Karpas-422 (cell line): ENCODE results near the gene PACSIN1. TPM values are rescaled to one million over a fixed set of nuclear protein-coding genes. Genes with fewer than 3 reads are reported as not detected.

Experiments used
- DNase-seq: peaks from one replicate; pipeline ENCODE4 v3.0.0-alpha.2; 2015
- H2AFZ ChIP-seq: fragments of 200-600 bp; sonication (generic); 2 replicates; pipeline ENCODE4 v1.6.1; 2014; ENCODE audit warnings: antibody characterized with exemption, low read length, mixed read lengths
- H3K27ac ChIP-seq: fragments of 200-600 bp; sonication (generic); 2 replicates; pipeline ENCODE4 v1.5.1; 2014; ENCODE audit warnings: mild to moderate bottlenecking, low read length, moderate library complexity
- H3K27me3 ChIP-seq: fragments of 200-600 bp; sonication (generic); 2 replicates; pipeline ENCODE4 v1.6.1; 2014; ENCODE audit warnings: low read length, mixed read lengths
- H3K36me3 ChIP-seq: fragments of 200-600 bp; sonication (generic); 2 replicates; pipeline ENCODE4 v1.6.1; 2014; ENCODE audit warnings: low read length, mixed read lengths; ENCODE audit not compliant: insufficient read depth
- H3K4me1 ChIP-seq: fragments of 200-600 bp; sonication (generic); 2 replicates; pipeline ENCODE4 v1.6.1; 2014; ENCODE audit warnings: mild to moderate bottlenecking, low read length, mixed read lengths
- H3K4me2 ChIP-seq: fragments of 200-600 bp; sonication (generic); 2 replicates; pipeline ENCODE4 v1.6.1; 2014; ENCODE audit warnings: low read length, low read depth, mild to moderate bottlenecking; ENCODE audit not compliant: poor library complexity, severe bottlenecking
- H3K4me3 ChIP-seq: fragments of 200-600 bp; sonication (generic); 2 replicates; pipeline ENCODE4 v1.5.1; 2014; ENCODE audit warnings: mild to moderate bottlenecking, antibody characterized with exemption, low read length, mixed read lengths
- H3K79me2 ChIP-seq: fragments of 200-600 bp; sonication (generic); 2 replicates; pipeline ENCODE4 v1.6.1; 2014; ENCODE audit warnings: mild to moderate bottlenecking, low read length, mixed read lengths
- H3K9ac ChIP-seq: fragments of 200-600 bp; sonication (generic); 2 replicates; pipeline ENCODE4 v1.6.0; 2014; ENCODE audit warnings: low read length
- H3K9me2 ChIP-seq: fragments of 200-600 bp; sonication (generic), shearing (Covaris generic); replicated peaks from 2 replicates; pipeline ENCODE4 v1.6.0; 2014; ENCODE audit warnings: mild to moderate bottlenecking, low read length, moderate library complexity; ENCODE audit not compliant: insufficient read depth
- H3K9me3 ChIP-seq: fragments of 300-700, 200-600 bp; sonication (generic); 2 replicates; pipeline ENCODE4 v1.6.1; 2014; ENCODE audit warnings: low read length, mixed read lengths
- H4K20me1 ChIP-seq: fragments of 200-600 bp; sonication (generic); 2 replicates; pipeline ENCODE4 v1.6.1; 2014; ENCODE audit warnings: mild to moderate bottlenecking, antibody characterized with exemption, low read length, low read depth; ENCODE audit not compliant: insufficient read depth
- total RNA-seq: library from RNA; depleted of rRNA; stranded (reverse); fragments of >200 nt; shearing (Covaris generic); gene quantifications from 2 replicates; pipeline ENCODE4 v1.2.3, GENCODE V29; 2014; ENCODE audit warnings: low replicate concordance

Gene PACSIN1
- total RNA-seq, 1 experiment from 2014 or later: not detected

- no peak overlapping the region for H3K4me2 ChIP-seq
- no peaks in the 10 kb centered on the region for H3K9me3 ChIP-seq
- no peaks in the 10 kb centered on the region for H3K36me3 ChIP-seq
- H3K9ac ChIP-seq: no peak overlapping the region
- H3K4me1 ChIP-seq: no peaks in the 10 kb centered on the region
- no peaks in the 10 kb centered on the region for H3K27me3 ChIP-seq
- H4K20me1 ChIP-seq: no peaks in the 10 kb centered on the region
- no peak for DNase-seq
- no peak overlapping the region for H3K27ac ChIP-seq
- H3K79me2 ChIP-seq: no peaks in the 10 kb centered on the region
- no peak overlapping the region for H3K4me3 ChIP-seq
- H3K9me2 ChIP-seq: no peaks in the 10 kb centered on the region
- H2AFZ ChIP-seq: no peak overlapping the region
Observed at GRCh38 chr6:34556493-34556892, 90.6 kb downstream of the PACSIN1 start.

DNA sequence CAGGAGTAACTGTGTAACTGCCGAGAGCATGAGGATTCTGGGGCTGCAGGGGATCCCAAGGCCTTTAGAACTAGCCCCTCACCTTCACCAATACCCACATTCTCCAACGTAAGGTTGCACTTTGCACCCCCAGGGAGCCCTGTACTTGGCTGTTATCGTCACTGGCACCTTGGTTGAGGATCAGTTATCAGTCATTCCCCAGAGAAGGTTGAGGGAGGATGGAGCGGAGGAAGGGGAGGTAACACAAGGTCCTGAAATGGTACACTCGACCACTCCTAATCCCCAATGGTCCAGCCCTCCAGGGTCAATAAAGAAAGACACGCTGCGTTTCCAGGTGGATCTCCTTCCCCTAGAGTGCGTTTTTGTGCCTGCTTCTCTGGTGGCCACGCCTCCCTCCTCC is 91.4 kb downstream of the PACSIN1 start:
- H3K79me2 ChIP-seq: no peaks in the 10 kb centered on the region
- H3K4me1 ChIP-seq: no peaks in the 10 kb centered on the region
- H2AFZ ChIP-seq: no peak overlapping the region
- no peaks in the 10 kb centered on the region for H4K20me1 ChIP-seq
- H3K9me3 ChIP-seq: no peaks in the 10 kb centered on the region
- no peak overlapping the region for H3K4me2 ChIP-seq
- DNase-seq: no peak
- no peaks in the 10 kb centered on the region for H3K36me3 ChIP-seq
- H3K4me3 ChIP-seq: no peak overlapping the region
- H3K9ac ChIP-seq: no peak overlapping the region
- H3K27ac ChIP-seq: no peak overlapping the region
- H3K9me2 ChIP-seq: no peaks in the 10 kb centered on the region
- no peaks in the 10 kb centered on the region for H3K27me3 ChIP-seq

GRCh38 chr6:34558172-34558714 is 92.4 kb downstream of the PACSIN1 start:
- Histone ChIP-seq H3K4me1 (no peaks in the 10 kb centered on the region), H3K27me3 (no peaks in the 10 kb centered on the region)

GRCh38 chr6:34559651-34560365 is 93.9 kb downstream of the PACSIN1 start:
- H3K79me2 ChIP-seq: no peaks in the 10 kb centered on the region
- no peak for DNase-seq
- no peak overlapping the region for H3K4me2 ChIP-seq
- H3K36me3 ChIP-seq: no peaks in the 10 kb centered on the region
- H2AFZ ChIP-seq: no peak overlapping the region
- no peaks in the 10 kb centered on the region for H3K9me3 ChIP-seq
- no peaks in the 10 kb centered on the region for H4K20me1 ChIP-seq
- no peak overlapping the region for H3K27ac ChIP-seq
- H3K4me3 ChIP-seq: no peak overlapping the region
- no peak overlapping the region for H3K9ac ChIP-seq
- no peaks in the 10 kb centered on the region for H3K9me2 ChIP-seq
- H3K27me3 ChIP-seq: no peaks in the 10 kb centered on the region
- H3K4me1 ChIP-seq: no peaks in the 10 kb centered on the region

More at GRCh38 chr6:34558172-34558714, 92.4 kb downstream of the PACSIN1 start:
- Histone ChIP-seq H3K9ac (no peak overlapping the region), H3K36me3 (no peaks in the 10 kb centered on the region), H3K27ac (no peak overlapping the region), H3K9me3 (no peaks in the 10 kb centered on the region), H3K79me2 (no peaks in the 10 kb centered on the region), H3K9me2 (no peaks in the 10 kb centered on the region), H3K4me2 (no peak overlapping the region), H2AFZ (no peak overlapping the region), H4K20me1 (no peaks in the 10 kb centered on the region), H3K4me3 (no peak overlapping the region)
- no peak for DNase-seq

- Histone ChIP-seq H2AFZ (no peak overlapping the region), H3K4me2 (no peak overlapping the region), H4K20me1 (no peaks in the 10 kb centered on the region), H3K79me2 (no peaks in the 10 kb centered on the region), H3K36me3 (no peaks in the 10 kb centered on the region), H3K9me2 (no peaks in the 10 kb centered on the region), H3K9me3 (no peaks in the 10 kb centered on the region), H3K27ac (no peak overlapping the region), H3K4me3 (no peak overlapping the region), H3K9ac (no peak overlapping the region), H3K4me1 (no peaks in the 10 kb centered on the region), H3K27me3 (no peaks in the 10 kb centered on the region)
- no peak for DNase-seq
Observed at GRCh38 chr6:34560366-34561226, 94.7 kb downstream of the PACSIN1 start.

GRCh38 chr6:34561227-34561530 is 95.3 kb downstream of the PACSIN1 start:
- no peaks in the 10 kb centered on the region for H3K9me3 ChIP-seq
- no peak for DNase-seq
- H2AFZ ChIP-seq: no peak overlapping the region
- H3K4me2 ChIP-seq: no peak overlapping the region
- no peaks in the 10 kb centered on the region for H3K9me2 ChIP-seq
- H3K27me3 ChIP-seq: no peaks in the 10 kb centered on the region
- H3K9ac ChIP-seq: no peak overlapping the region
- no peaks in the 10 kb centered on the region for H4K20me1 ChIP-seq
- H3K79me2 ChIP-seq: no peaks in the 10 kb centered on the region
- no peak overlapping the region for H3K27ac ChIP-seq
- H3K36me3 ChIP-seq: no peaks in the 10 kb centered on the region
- no peak overlapping the region for H3K4me3 ChIP-seq
- no peaks in the 10 kb centered on the region for H3K4me1 ChIP-seq

DNA sequence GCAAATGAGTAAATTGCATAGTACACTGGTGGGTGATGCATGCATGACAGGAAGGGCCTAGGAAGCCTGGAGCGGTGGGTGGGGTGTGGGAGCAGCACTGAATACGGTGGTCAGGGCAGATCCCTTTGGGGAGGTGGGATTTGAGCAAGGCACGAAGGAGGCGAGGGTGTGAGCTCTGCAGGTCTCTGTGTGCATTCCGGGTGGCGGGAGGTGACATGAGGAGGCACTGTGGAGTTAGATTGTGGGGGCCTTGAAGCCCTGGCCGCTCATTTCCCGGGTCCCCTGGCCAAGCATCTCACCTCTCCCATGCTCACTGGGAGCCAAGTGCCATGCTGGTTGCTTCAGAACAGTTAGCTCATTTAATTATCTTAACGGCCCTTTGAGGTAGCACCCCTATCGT is 96.5 kb downstream of the PACSIN1 start:
- Histone ChIP-seq H3K9ac (no peak overlapping the region), H2AFZ (no peak overlapping the region), H4K20me1 (no peaks in the 10 kb centered on the region), H3K79me2 (no peaks in the 10 kb centered on the region), H3K4me3 (no peak overlapping the region), H3K27ac (no peak overlapping the region), H3K4me1 (no peaks in the 10 kb centered on the region), H3K27me3 (no peaks in the 10 kb centered on the region), H3K9me3 (no peaks in the 10 kb centered on the region), H3K9me2 (no peaks in the 10 kb centered on the region), H3K36me3 (no peaks in the 10 kb centered on the region), H3K4me2 (no peak overlapping the region)
- DNase-seq: no peak

- no peaks in the 10 kb centered on the region for H3K27me3 ChIP-seq
- H3K9me3 ChIP-seq: no peaks in the 10 kb centered on the region
- no peaks in the 10 kb centered on the region for H3K9me2 ChIP-seq
- DNase-seq: no peak
- H3K9ac ChIP-seq: no peak overlapping the region
- H3K27ac ChIP-seq: no peak overlapping the region
- no peaks in the 10 kb centered on the region for H3K4me1 ChIP-seq
- H2AFZ ChIP-seq: no peak overlapping the region
- H3K4me3 ChIP-seq: no peak overlapping the region
- no peaks in the 10 kb centered on the region for H3K79me2 ChIP-seq
- H4K20me1 ChIP-seq: no peaks in the 10 kb centered on the region
- H3K36me3 ChIP-seq: no peaks in the 10 kb centered on the region
- no peak overlapping the region for H3K4me2 ChIP-seq
Observed at GRCh38 chr6:34562861-34563512, 97.1 kb downstream of the PACSIN1 start.
